HG03064 (cell line): ENCODE measurements around the gene ERP44.
A peak's percentile ranks its signal among the peaks of the same experiment; 100 is the strongest.
"Not testable (repeated sequence)": the region's sequence is repeated elsewhere in the genome, so short reads cannot be mapped to it uniquely, and the experiment has no call there.

Source experiments
- ATAC-seq: cut with Tn5 transposase; IDR thresholded peaks from one replicate; pipeline ENCODE4 v1.9.1; 2021; ENCODE audit warnings: low read depth; ENCODE audit not compliant: unreplicated experiment

The ERP44 gene

DNA sequence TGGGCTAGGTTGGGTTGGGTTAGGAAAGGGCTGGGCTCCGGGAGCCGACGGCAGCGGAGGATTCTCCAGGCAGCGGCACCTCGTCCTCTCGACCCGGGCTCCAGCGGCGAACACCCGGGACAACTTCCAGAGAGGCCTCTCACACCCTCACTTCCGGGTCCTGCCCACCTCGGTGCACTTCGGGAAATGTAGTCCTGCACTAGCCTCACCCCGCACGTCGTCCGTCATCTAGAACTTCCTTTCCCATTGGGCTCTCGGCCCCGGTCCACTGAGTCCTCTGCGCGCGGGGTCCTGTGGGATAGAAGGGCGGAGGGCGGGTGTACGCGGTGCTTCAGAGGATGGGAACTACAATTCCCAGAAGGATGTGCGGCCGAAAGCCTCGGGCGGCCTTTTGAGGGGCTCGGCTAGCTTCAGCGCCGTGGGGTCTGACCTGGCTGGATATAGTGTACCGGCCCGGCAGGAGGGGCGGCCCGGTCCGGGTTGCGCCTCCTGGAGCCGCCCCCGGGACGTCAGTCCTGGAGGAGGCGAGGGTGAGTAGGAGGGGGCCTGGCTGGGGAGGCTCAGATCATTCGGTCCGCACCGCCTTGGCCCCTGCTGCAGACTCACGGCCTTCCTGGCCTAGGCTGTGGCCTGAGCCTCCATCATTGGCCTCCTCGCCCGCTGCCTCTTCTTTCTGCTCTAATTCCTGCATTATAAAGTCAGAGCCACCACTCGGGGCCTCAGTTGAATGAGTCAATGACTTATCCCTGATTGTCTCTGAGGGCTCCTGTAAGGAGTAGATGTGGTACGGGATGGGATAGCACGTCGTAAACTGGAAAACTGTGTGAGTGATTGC is at the start of gene ERP44, which contains the start of gene INVS:
ERP44 (minus strand) TSS at position 114 of the 835 bp plus-strand sequence. CDS start 160 bp downstream, outside the sequence.
INVS (plus strand) TSS at position 357 of the 835 bp plus-strand sequence. CDS start 5,279 bp downstream, outside the sequence.
- ATAC-seq, result peak; percentile 98

GRCh38 chr9:100145976-100146375 is 47.2 kb upstream of the ERP44 start:
- not testable (repeated sequence) for ATAC-seq

- ATAC-seq, result not testable (repeated sequence)
Observed at GRCh38 chr9:100145167-100145934, 46.6 kb upstream of the ERP44 start.

DNA sequence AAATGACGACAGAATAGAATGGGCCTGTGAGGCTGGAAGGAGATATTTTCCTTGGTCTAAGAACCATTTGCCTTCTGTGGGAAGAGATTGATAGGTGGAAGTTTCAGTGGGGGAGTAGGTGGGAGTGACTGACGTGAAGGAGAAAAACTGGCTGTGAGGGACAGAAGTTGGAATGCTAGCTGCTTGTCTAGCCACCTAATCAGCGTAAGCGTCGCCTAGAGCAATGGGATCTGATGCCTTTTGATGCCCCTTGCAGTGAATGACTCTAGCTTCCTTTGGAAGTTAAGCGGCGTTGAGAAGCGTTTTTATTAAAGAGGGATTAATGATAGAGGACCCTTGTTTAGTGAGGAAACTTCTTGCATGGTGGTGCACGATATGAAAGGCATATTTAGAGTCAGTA is 43.1 kb upstream of the ERP44 start:
- ATAC-seq, result not testable (repeated sequence)

GRCh38 chr9:100140303-100140702 is 41.5 kb upstream of the ERP44 start:
- not testable (repeated sequence) for ATAC-seq

DNA sequence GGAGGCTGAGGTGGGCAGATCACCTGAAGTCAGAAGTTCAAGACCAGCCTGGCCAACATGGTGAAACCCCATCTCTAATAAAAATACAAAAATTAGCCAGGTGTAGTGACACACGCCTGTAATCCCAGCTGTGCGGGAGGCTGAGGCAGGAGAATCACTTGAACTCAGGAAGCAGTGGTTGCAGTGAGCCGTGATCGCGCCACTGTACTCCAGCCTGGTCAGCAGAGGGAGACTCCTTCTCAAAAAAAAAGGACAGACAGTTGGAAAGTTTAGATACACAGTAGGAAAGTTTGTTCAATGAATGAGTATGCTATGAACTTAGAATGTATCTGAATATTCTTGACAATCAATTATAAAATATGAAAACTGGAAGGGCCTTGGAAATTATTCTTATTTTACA is 38.0 kb upstream of the ERP44 start:
- not testable (repeated sequence) for ATAC-seq

DNA sequence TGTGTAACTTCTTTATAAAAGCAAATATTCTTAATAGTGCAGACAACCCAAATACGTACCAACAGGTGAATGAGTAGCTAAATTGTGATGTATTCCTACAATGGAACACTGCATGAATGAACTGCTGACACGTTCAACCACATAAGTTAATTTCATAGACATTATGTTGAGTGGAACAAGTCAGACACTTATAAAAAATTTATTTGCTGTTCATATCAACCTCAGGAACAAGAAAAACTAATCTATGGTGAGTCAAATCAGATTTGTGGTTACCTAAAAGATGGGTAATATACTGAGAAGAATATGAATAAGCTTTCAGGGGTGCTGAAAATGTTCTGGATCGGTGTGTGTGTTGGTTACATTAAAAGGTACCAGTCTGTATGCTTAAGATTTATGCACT is 35.9 kb upstream of the ERP44 start:
- ATAC-seq, result no peak

- ATAC-seq, result no peak
Observed at GRCh38 chr9:100131875-100132430, 33.2 kb upstream of the ERP44 start.

GRCh38 chr9:100131216-100131615 is 32.4 kb upstream of the ERP44 start:
- ATAC-seq, result no peak

- no peak for ATAC-seq
Observed at GRCh38 chr9:100129772-100130171, 31.0 kb upstream of the ERP44 start.

DNA sequence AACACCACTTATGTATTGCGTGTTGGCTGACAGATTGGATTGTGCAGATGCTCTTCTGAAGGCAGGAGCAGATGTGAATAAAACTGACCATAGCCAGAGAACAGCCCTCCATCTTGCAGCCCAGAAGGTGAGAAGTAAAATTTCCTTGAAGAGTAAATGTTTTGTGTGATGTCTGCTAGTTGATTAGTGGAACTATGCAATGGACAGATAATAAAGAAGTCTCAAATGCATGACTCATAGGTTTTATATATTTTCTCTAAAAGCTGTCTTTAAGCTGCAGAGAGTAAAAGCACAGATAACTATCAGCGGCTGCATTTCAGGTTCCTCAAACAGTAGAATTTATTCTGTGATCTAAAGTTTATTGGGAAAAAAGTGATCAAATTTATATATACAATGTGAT is 27.6 kb upstream of the ERP44 start:
- ATAC-seq, result no peak

- ATAC-seq, result no peak
Observed at GRCh38 chr9:100125910-100126309, 27.1 kb upstream of the ERP44 start.

DNA sequence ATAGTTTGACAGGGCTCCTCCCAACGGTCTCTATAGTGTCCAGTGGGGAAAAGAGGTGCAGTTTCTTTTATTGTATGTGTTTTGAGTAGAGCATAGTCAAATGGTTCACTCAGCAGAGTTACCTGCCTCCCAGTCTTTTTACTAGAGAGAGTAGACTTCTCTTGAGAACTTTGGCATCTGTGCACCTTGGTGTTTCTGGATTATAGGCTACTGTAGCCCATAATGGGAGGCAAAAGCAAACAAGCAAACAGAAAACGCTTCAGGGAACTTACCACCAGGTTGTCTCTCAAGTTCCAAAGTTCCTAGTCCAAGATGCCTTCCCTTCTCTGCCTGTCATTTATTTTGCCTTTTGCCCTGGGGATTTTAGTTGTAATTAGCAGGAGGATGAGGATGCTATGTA is 26.4 kb upstream of the ERP44 start:
- ATAC-seq, result no peak

- no peak for ATAC-seq
Observed at GRCh38 chr9:100120286-100120685, 21.5 kb upstream of the ERP44 start.

GRCh38 chr9:100117316-100117715 is 18.5 kb upstream of the ERP44 start:
- ATAC-seq, result no peak

DNA sequence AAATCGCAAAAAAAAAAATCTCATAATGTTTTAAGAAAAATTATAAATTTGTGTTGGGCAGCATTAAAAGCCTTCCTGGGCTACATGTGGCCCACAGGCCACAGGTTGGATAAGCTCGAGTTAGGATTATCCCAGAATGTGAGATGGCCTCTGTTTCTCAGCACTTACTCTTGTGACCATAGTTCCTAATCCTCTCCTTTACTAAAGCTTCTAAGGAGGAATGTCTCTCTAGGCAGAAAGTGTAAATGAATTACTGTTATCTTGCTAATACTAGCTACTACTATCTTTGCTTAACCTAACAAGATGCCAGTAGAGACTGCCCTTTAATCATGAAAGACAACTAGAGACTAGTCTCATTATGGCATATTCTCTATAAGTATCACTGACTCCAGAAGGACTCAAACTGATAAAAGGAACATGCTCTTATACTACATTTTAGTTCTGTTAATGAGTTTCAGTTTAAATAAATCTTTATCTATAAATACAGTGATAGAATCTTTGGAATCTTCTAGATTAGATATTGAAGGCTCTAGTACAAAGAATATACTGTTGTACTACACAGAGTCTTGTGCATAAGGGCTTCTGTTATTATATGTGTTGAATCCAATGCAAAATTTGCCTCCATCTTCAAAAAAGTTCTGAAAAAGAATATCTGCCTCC is 14.0 kb upstream of the ERP44 start:
- no peak for ATAC-seq

DNA sequence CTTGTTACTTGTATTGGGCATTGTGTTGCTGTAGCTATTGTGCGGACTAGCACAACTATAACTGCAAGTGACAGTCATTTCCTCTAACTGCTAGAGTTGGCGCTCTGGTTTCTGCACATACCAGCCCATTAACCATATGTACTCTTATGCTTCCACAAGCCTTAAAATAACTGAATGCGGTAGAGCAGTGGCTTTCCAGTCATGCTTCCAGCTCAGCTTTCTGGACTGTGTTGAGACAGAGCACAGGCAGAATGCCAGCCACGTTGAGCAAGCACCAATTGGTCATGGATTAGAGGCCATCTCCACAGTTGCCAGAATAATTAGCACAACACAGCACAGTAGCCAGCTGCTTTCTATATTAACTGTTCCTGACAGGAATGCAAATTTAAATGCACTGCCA is 12.4 kb upstream of the ERP44 start:
- ATAC-seq, result no peak

GRCh38 chr9:100108559-100108958 is 9.8 kb upstream of the ERP44 start:
- ATAC-seq, result no peak

DNA sequence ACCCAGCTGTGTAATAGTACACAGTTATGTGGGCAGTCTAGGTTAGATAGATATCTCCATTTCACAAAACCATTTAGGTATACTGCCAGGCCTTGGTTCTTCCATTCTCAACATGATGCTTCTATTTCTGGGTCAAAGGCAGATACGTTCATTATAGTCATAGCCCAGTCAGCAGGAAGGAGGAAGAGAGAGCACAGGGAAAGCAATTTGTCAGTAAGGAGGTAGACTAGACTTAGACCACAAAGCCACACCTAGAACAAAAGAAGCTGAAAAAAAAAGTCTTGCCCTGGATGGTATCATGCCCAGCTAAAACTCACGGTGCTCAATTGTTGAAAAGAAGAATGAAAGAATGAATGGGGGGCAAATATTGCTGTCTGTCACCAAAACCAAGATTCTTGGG is 7.8 kb upstream of the ERP44 start:
- ATAC-seq, result no peak

- no peak for ATAC-seq
Observed at GRCh38 chr9:100105861-100106260, 7.1 kb upstream of the ERP44 start.

DNA sequence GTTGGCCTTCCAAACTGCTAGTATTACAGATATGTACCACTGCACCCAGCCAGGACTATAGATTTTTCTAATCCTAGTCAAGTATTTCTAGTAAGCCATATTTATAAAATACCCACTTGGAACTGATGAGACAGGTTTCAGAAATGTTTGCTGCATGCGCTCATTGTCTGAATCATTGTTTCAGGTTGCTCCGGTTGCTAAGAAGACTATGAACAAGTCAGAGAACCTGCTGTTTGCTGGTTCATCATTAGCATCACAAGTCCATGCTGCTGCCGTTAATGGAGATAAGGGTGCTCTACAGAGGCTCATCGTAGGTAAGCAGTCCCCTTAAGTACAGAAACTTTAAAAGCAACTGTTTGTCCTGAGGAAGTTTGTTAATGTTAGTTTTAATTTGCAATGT is 5.5 kb upstream of the ERP44 start:
- no peak for ATAC-seq
